ENCODE measurements around the gene ERP44. TPM values are rescaled to one million over a fixed set of nuclear protein-coding genes. Genes with fewer than 3 reads are reported as not detected.
"Not testable (repeated sequence)": the region's sequence is repeated elsewhere in the genome, so short reads cannot be mapped to it uniquely, and the experiment has no call there.

Gene ERP44
- total RNA-seq, 1 donor from 2014 or later, result 24.5 TPM

DNA sequence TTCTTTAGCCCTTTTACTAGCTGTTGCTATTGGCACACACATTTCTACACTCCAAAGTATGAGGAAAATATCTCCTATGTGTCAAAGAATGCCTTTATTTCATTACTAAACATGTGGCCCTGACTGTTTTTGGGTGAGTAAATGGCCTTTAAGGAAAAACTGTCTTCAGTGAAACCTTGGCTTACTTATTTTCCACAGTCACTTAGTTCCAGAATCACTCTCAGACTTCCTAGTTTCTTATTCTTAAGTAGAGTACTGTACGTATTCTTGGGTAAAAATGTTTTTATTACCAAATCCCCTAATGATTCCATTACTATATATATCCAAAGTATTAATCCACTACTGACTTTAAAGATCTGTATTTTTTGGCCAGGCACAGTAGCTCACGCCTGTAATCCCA is 27.5 kb downstream of the ERP44 start:
- FAIRE-seq, result no peak
- no peak for DNase-seq (ENCODE audit: low spot score in 2 of 2)

DNA sequence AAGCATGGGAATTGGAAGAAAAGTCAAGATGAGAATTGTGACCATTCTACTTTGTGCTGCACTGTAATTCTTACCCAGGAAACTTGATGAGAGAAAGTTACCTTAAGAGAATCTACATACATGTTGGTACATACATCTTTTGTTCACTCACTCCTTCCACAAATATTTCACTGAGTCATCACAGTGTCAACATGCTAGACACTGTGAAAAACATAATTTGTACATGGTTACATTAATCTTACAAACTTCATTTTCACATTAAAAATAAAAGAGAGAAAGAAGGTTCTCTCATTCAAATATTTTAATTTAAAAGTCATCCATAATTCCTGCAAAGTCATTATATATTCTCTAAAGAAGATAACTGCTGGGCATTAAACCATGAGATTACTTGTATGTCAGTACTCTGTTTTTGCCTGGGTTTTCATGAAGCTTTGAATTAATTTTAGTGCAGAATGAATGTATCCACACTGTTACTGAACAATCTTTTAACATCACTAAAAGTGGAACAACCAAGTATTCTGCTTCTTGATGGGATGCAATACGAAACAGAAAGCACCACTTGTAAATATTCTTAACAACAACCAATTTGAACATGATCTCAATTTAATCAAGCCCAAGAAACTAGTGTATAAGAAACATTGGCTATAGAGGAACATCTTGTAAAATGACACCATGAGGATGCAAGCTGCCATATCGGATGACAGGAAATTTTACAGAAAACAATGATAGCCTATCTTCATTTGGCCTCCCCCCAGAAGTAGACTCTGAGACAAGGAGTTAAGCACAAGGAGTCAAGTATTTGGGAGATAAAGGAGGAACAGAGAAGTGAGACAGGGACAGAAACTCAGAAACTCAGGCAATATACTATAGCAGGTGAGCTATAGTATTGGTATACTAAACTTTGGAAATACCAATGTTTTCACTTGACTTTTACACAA is 28.4 kb downstream of the ERP44 start:
- FAIRE-seq, result no peak

DNA sequence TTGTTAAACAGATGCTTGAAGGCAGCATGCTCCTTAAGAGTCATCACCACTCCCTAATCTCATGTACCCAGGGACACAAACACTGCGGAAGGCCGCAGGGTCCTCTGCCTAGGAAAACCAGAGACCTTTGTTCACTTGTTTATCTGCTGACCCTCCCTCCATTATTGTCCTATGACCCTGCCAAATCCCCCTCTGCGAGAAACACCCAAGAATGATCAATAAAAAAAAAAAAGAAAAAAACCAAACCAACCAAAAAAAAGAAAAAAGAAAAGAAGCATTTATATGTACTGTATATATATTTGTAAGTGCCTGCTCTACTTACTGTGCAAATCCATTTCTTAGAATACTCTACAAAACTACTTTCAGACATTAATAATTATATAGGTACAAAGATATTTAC is 29.7 kb downstream of the ERP44 start:
- DNase-seq (ENCODE audit: low spot score in 2 of 2), result not testable (repeated sequence)
- FAIRE-seq, result peak; percentile 84

More for the DNA sequence above, 28.4 kb downstream of the ERP44 start:
- DNase-seq (ENCODE audit: low spot score in 2 of 2), result no peak

DNA sequence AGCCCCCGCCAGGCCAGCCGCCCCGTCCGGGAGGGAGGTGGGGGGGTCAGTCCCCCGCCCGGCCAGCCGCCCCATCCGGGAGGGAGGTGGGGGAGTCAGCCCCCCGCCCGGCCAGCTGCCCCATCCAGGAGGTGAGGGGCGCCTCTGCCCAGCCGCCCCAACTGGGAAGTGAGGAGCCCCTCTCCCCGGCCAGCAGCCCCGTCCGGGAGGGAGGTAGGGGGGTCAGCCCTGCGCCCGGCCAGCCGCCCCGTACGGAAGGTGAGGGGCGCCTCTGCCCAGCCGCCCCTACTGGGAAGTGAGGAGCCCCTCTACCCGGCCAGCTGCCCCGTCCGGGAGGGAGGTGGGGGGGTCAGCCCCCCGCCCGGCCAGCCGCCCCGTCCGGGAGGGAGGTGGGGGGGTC is 30.8 kb downstream of the ERP44 start:
- DNase-seq (ENCODE audit: low spot score in 2 of 2); FAIRE-seq: not testable (repeated sequence)

DNA sequence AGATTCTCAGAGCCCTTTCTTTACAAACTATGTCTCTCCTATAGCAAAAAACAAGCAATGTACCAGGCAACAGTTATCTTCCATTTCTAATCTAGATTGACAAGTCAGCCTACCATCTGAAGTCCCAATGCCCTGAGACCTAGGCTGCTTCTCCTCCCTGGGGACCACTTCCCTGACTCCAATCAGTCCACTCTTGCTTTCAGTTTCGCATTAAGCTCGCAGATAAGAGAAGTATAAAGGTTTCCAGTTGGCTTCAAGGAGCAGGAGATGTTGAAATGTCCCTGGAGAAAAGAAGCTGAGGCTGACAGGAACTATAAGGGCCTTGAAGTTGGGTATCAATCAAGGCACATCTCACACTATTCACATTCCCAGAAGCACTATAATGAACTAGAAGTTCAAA is 32.3 kb downstream of the ERP44 start:
- FAIRE-seq, result no peak
- DNase-seq (ENCODE audit: low spot score in 2 of 2), result peak; percentile 4 to 12

DNA sequence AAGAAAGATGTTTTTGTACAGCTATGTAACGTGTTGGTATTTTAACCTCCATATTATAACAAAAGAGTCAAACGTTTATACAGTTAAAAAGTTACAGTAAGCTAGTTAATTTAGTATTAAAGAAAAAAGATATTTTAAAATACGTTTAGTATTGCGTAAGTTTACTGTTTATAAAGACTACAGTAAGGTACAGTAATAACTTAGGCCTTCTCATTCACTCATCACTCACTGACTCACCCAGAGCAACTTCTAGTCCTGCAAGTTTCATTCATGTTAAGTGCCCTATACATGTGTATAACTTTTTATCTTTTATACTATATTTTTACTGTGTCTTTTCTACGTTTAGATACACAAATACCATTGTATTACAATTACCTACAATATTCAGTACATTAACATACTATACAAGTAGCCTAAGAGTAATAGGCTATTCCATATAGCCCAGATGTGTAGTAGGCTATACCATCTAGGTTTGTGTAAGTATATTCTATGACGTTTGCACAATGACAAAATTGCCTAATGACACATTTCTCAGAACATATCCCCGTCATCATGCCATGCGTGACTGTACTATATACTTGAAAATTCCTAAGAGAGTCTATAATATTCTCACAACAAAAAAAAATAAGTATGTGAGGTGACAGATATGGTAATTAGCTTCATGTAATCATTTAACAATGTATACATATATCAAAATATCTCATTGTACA is 33.8 kb downstream of the ERP44 start:
- FAIRE-seq, result no peak
- no peak for DNase-seq (ENCODE audit: low spot score in 2 of 2)

DNA sequence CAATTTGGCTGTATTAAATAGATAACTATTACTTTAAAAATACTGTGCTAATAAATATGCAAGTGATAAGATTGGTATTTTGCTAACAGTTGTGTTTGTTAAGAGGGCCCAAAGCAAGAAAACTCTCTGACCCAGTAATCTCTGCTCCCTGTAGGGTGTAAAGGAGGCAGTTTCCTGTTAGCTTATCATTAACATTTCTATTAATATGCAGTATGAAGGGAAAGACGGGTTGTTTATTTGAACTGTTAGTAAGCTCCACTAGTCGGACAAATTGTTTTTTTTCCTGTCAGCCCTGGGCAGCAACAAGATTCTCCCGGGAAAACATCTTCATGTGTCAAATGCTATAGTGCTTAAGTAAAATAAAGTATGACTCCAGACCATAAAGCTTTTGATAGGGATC is 35.6 kb downstream of the ERP44 start:
- no peak for FAIRE-seq
- no peak for DNase-seq (ENCODE audit: low spot score in 2 of 2)

DNA sequence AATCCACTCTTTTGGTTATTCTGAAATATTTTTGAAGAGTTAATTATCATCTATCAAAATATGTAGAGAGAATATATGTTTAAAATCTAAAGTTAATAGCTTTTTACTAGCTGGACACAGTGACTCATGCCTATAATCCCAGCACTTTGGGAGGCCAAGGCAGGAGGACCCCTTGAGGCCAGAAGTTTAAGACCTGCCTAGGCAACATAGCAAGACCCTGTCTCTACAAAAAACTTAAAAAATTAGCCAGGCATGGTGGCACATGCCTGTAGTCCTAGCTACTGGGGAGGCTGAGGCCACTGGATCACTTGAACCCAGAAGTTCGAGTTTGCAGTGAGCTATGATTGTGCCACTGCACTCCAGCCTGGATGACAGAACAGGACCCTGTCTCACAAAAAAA is 36.1 kb downstream of the ERP44 start:
- not testable (repeated sequence) for FAIRE-seq; DNase-seq (ENCODE audit: low spot score in 2 of 2)

DNA sequence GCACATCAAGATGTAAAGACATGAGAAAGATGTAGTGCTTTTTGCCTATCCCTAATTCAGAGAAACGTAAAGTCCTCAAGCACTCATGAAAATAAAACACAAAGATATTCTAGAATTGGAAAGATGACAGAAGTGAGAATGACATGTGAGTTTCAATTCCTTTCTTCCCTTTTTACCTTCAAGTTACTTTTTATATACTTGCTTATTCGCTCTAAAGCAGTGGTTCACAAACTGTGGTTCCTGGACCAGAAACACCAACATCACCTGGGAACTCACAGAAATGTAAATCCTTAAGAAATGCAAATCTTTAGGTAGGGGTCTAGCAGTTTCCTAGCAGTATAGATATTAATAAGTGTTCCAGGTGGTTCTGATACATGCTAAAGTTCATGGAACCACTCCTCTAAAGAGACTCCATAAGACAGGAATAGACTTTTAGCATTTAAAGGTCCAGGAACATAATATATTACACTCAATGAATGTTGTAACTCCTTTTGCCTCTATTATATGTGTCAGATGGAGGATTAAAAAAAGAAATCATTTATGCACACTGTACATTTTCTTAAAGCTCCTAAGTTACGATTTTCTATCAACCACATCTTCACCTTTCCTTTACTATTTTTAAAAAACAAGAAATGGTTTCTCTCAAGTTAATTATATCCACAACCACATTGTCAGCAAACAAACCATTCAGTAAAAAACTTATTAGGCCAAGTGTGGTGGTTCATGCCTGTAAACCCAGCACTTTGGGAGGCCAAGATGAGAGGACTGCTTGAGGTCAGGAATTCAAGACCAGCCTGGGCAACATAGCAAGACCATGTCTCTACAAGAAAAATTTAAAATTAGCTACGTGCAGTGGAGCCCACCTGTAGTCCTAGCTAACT is 39.9 kb downstream of the ERP44 start:
- DNase-seq (ENCODE audit: low spot score in 2 of 2) (no peak), FAIRE-seq (no peak)

DNA sequence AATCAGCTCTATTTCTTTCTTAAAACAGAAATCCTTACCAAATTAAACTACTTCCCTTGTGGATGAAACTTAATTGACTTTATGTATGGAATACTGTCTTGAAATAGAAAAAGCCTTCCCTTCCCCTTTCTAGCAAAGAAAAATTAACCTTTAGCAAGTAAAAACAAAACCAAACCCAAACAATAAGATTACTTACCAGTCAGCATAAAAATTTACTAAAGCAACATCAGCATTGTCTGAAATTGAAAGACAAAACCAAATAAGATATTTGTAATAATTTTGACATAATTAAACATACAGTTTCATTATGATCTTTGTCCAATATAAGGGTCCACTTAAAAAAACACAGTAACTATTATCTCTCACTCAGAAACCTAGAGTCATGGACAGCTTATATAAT is 41.2 kb downstream of the ERP44 start:
- DNase-seq (ENCODE audit: low spot score in 2 of 2) (no peak), FAIRE-seq (no peak)

DNA sequence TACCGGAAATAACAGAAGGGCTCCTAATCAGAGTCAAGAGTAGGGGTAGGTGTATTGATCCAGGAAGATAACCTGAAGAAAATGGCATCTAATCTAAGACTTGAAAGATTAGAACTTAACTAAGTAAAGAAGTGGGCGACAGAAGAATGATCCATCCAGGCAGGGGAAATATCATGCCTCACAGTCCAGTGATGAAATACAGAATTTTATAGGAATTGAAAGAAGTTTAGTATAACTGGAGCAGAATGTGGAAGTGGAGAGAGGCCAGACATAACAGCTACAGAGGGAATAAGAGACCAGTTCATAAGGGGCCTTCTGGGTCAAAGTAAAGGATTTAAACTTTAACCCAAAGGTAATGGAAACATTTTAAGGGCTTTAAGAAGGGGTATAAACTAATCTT is 42.2 kb downstream of the ERP44 start:
- no peak for DNase-seq (ENCODE audit: low spot score in 2 of 2)
- FAIRE-seq, result no peak

DNA sequence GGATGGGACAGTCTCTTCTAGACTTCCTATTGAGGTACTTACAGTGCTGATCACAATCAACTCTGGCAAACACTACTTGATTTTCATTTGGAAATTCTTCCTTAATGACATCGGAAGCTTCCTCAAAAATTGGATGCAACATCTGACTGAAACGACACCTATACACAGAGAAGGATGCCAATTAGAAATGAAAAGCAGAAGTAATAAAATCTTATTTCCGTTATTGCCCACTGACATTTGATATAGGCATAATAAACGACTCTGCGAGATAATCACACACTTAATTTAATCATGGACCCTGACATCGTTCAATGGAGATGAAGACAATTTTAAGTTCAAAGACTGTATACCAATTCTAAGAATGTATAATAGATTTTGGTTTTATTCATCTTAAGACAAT is 46.4 kb downstream of the ERP44 start:
- DNase-seq (ENCODE audit: low spot score in 2 of 2) (no peak), FAIRE-seq (no peak)

DNA sequence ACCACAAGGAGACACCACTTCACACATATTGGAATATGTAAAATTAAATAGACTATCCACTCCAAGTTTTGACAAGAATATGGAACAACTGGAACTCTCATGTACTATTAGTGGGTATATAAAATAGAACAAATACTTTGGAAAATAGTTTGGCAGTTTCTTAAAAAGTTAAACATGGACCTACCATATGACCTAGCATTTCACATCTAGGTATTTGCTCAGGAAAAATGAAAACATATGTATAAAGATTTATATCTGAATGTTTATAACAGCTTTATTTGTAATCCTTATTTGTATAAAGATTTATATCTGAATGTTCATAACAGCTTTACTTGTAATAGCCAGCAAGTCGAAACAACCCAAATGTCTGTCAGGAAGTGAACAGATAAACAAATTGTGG is 49.2 kb downstream of the ERP44 start:
- DNase-seq (ENCODE audit: low spot score in 2 of 2) (no peak), FAIRE-seq (peak; percentile 42)

DNA sequence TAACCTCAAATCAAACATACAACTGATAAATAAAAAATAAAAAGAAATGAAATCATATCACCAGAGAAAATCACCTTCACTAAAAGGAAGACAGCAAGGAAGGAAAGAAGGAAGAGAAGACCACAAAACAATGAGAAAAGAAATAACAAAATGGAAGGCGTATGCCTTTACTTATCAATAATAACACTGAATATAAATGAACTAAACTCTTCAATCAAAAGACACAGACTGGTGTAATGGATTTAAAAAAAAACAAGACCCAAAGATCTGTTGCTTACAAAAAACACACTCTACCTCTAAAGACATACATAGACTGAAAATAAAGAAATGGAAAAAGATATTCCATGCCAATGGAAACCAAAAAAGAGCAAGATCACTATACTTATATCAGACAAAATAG is 60.3 kb downstream of the ERP44 start:
- DNase-seq (ENCODE audit: low spot score in 2 of 2) (no peak), FAIRE-seq (no peak)

DNA sequence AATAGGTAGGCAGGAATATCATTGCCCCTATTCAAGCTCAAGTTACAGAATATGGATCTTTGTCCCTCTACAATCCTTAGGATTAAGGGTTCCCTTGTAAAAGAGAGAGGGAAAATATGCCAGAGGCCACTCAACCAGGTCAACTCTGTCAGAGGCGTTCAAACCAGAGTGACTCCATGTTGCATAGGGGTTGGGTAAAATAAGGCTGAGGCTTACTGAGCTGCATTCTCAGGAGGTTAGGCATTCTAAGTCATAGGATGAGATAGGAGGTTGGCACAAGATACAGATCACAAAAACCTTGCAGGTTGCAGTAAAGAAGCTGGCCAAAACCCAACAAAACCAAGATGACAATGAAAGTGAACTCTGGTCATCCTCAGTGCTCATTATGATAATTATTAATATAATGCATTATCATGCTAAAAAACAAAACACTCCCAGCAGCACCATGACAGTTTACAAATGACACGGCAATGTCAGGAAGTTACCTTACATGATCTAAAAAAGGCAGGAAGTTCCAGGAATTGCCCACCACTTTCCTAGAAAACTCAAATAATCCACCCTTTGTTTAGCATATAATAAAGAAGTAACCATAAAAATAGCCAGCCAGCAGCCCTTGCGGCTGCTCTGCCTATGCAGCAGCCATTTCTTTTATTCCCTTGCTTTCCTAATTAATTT is 64.8 kb downstream of the ERP44 start:
- FAIRE-seq (no peak), DNase-seq (ENCODE audit: low spot score in 2 of 2) (no peak)

DNA sequence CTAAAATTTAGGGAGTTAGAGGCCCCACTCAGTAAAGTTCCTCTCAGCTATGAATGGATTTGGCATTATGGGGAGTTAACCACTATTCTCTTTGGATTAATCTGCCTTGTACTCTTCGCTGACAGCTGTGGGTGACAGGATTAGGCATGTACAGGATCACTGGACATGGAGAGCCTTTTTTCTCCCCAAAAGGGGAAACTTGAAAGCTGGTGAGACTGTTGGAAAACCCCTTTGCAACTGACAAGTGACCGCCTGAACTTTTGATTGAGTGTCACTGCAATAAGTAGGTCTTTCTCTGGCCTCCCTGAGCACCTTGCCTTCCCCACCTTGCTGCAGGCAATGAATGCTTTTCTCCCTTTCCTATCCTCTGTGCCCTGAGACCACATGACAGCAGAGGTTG is 68.3 kb downstream of the ERP44 start:
- DNase-seq (ENCODE audit: low spot score in 2 of 2), result no peak
- no peak for FAIRE-seq

DNA sequence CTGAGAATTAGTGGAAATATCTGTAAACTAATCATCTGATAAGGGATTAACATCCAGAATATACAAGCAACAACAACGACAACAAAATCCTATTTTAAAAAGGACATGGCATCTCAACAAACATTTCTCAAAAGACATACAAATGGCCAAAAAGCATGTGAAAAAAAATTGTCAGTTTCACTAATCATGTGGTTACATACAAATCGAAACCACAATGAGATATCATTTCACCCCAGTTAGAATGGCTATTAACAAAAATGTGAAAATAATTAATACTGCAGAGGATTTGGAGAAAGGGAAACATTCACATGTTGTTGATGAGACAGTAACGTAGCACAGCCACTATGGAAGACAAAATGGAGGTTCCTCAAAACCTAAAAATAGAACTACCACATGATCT is 69.5 kb downstream of the ERP44 start:
- no peak for DNase-seq (ENCODE audit: low spot score in 2 of 2)
- FAIRE-seq, result no peak

DNA sequence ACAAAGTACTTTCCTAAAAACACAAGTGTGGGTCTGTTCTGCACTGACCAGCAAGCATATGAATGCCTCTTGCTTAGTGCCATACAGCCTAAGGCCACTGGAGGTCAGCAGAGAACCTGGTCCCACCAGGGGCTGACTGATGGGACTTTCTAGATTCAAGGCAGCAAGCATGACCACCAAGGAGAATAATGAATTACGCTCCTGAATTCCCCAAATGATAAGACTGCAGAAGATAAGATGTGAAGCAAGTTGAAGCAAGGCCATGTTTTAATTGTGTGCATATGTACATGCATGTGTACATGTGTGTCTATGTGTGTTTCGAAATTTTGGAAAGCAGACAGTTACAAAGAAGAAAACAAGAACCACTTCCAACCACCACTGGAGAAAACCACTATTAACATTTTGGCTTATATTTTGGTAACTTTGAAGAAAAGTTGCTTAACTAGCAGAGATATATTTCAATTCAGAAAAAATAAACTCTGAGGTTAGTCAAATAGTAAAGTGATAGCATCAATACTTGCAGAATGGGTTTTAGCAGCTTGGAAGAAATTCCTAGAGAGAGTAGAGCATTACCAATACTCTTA is 70.5 kb downstream of the ERP44 start:
- DNase-seq (ENCODE audit: low spot score in 2 of 2) (peak; percentile 9 to 42), FAIRE-seq (no peak)

DNA sequence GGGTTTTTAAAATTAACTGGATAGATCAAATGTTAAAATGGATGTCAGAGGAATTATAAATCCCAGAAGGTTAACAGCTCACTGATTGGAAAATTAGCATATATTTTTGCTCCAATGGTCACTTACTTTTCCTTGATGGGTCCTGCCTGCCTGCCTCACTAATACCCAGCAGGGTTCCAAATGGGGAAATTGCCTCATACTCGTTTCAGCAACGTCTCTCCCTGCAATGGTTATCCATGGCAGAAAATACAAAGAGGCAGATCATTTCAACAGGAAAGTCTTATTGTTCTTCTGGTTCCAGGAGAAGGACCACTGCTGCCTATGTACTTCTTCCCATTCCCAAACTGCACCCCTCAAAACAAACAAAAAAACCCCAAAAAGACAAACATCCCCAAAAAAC is 71.3 kb downstream of the ERP44 start:
- DNase-seq (ENCODE audit: low spot score in 2 of 2) (no peak), FAIRE-seq (no peak)

DNA sequence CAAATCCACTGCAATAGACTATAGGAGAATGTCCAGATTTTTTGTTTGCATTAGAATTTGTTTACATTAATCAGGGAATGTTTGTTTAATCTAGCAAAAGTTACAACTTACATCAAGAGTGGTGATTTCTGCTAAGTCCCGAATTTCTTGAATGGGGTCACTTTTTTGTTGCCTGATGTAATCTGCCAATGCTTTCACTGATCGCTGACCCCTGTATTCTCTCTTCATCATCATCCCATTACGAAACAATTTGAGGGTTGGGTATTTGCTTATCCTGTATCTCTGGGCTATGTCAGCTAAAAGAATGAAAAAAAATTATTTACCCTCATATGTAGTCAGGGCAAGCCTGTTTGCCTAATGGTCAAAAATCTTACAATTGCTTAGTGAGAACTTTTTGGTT is 76.9 kb downstream of the ERP44 start:
- FAIRE-seq, result no peak
- DNase-seq (ENCODE audit: low spot score in 2 of 2), result no peak

All from frontal cortex (tissue), 4 donors.